CD14-positive monocyte (primary cell): ENCODE results near the gene CDH11. TPM values are rescaled to one million over a fixed set of nuclear protein-coding genes. Genes with fewer than 3 reads are reported as not detected.

Source experiments
- DNase-seq, 3 donors: peaks; one replicate each; pipeline ENCODE4 v3.0.0-alpha.2; 2011 to 2022
- H2AFZ ChIP-seq: 2 replicates; pipeline ENCODE4 v1.6.0; 2012; ENCODE audit warnings: mild to moderate bottlenecking, low read depth, low read length, inconsistent platforms; ENCODE audit not compliant: insufficient read depth, poor library complexity, severe bottlenecking
- H3K27ac ChIP-seq, 2 donors: 1 replicate in 1 of 2; 2 replicates in 1 of 2; pipeline ENCODE4 v1.5.1; 2012 to 2013; ENCODE audit warnings: low read length in 2 of 2, control low read depth in 1 of 2, inconsistent platforms in 1 of 2, low read depth in 1 of 2, mild to moderate bottlenecking in 1 of 2
- H3K27me3 ChIP-seq, 2 donors: one replicate each; pipeline versions ENCODE4 v1.6.0 to v1.6.1; 2011 to 2013; ENCODE audit warnings: low read length in 2 of 2; ENCODE audit not compliant: control insufficient read depth in 2 of 2, insufficient read depth in 2 of 2
- H3K36me3 ChIP-seq, 2 donors: replicated peaks in 1 of 2; 1 replicate in 1 of 2; 2 replicates in 1 of 2; pipeline versions ENCODE4 v1.5.1 to v1.6.1; 2012 to 2013; ENCODE audit warnings: low read length in 2 of 2, control low read depth in 1 of 2, inconsistent platforms in 1 of 2, mild to moderate bottlenecking in 1 of 2; ENCODE audit not compliant: insufficient read depth in 2 of 2, control insufficient read depth in 1 of 2
- H3K4me1 ChIP-seq, 2 donors: 1 replicate in 1 of 2; 2 replicates in 1 of 2; pipeline versions ENCODE4 v1.5.1 to v1.6.1; 2012 to 2013; ENCODE audit warnings: low read length in 2 of 2, control low read depth in 1 of 2, inconsistent platforms in 1 of 2, mild to moderate bottlenecking in 1 of 2, moderate library complexity in 1 of 2; ENCODE audit not compliant: insufficient read depth in 2 of 2, control insufficient read depth in 1 of 2
- H3K4me2 ChIP-seq: replicated peaks from 2 replicates; pipeline ENCODE3; 2012; ENCODE audit warnings: low read length, moderate library complexity, mild to moderate bottlenecking; ENCODE audit not compliant: poor library complexity, severe bottlenecking; ENCODE audit errors: extremely low read depth
- H3K4me3 ChIP-seq, 3 experiments: fragments of 200-600 bp in 1 of 3; sonication (generic) in 1 of 3; replicated peaks in 1 of 3; 1 replicate in 2 of 3; 2 replicates in 1 of 3; pipeline ENCODE4 v1.5.1; 2011 to 2013; ENCODE audit warnings: low read length in 3 of 3, mild to moderate bottlenecking in 3 of 3, control low read depth in 2 of 3, low read depth in 2 of 3, inconsistent platforms in 1 of 3, moderate library complexity in 1 of 3
- H3K79me2 ChIP-seq: 2 replicates; pipeline ENCODE4 v1.6.0; 2012; ENCODE audit warnings: mild to moderate bottlenecking, control low read depth, inconsistent platforms, low read length, moderate library complexity; ENCODE audit not compliant: insufficient read depth
- H3K9ac ChIP-seq: 2 replicates; pipeline ENCODE4 v1.6.0; 2017; ENCODE audit warnings: low read length, mild to moderate bottlenecking; ENCODE audit not compliant: insufficient read depth, poor library complexity, severe bottlenecking
- H3K9me3 ChIP-seq, 2 donors: replicated peaks in 1 of 2; 1 replicate in 1 of 2; 2 replicates in 1 of 2; pipeline versions ENCODE4 v1.5.1 to v1.6.1; 2012 to 2013; ENCODE audit warnings: low read length in 2 of 2, control low read depth in 1 of 2; ENCODE audit not compliant: control insufficient read depth in 1 of 2, insufficient read depth in 1 of 2
- H4K20me1 ChIP-seq: 2 replicates; pipeline ENCODE4 v1.6.0; 2012; ENCODE audit warnings: mild to moderate bottlenecking, low read length, control low read depth, moderate library complexity; ENCODE audit not compliant: insufficient read depth
- H3K27ac Mint-ChIP-seq, 7 donors: one replicate each; pipeline ENCODE4 v1.8.0; 2020; ENCODE audit warnings: mild to moderate bottlenecking in 7 of 7, mixed read lengths in 7 of 7, moderate library complexity in 6 of 7, inconsistent platforms in 2 of 7
- H3K27me3 Mint-ChIP-seq, 3 donors: one replicate each; pipeline ENCODE4 v1.8.0; 2021 to 2022; ENCODE audit warnings: low read depth in 3 of 3, mild to moderate bottlenecking in 3 of 3, mixed read lengths in 3 of 3, moderate library complexity in 3 of 3, inconsistent platforms in 1 of 3
- H3K36me3 Mint-ChIP-seq, 2 donors: one replicate each; pipeline ENCODE4 v1.8.0; 2020; ENCODE audit warnings: mixed read lengths in 2 of 2, inconsistent platforms in 1 of 2, mild to moderate bottlenecking in 1 of 2
- H3K4me1 Mint-ChIP-seq: one replicate; pipeline ENCODE4 v1.8.0; 2020; ENCODE audit warnings: mild to moderate bottlenecking, mixed read lengths
- H3K4me3 Mint-ChIP-seq, 2 donors: one replicate each; pipeline ENCODE4 v1.8.0; 2020; ENCODE audit warnings: mild to moderate bottlenecking in 2 of 2, mixed read lengths in 2 of 2, moderate library complexity in 1 of 2
- H3K9me3 Mint-ChIP-seq, 7 donors: one replicate each; pipeline ENCODE4 v1.8.0; 2020 to 2022; ENCODE audit warnings: mixed read lengths in 7 of 7, mild to moderate bottlenecking in 6 of 7, moderate library complexity in 6 of 7, inconsistent platforms in 2 of 7
- WGBS: methylation state at CpG from one replicate; pipeline ENCODE4 v1.1.5; 2013; ENCODE audit warnings: missing lambda C conversion rate; ENCODE audit not compliant: insufficient coverage; 5-methylcytosine and 5-hydroxymethylcytosine counted together
- intact Hi-C, 2 donors: fragments of 100-400 bp; cut with micrococcal nuclease; formaldehyde crosslinking; loops; one replicate each; pipeline versions ENCODE4 v1.15.0 to v1.15.1; 2023
- polyA plus RNA-seq, 3 donors: library from polyadenylated mRNA; depleted of rRNA in 1 of 3; unstranded in 2 of 3; stranded (reverse) in 1 of 3; fragments of 300-500 nt in 2 of 3; fragments of >200 nt in 1 of 3; fragmentation: Illumina TruSeq in 2 of 3; gene quantifications; 1 replicate in 2 of 3; 2 replicates in 1 of 3; pipeline ENCODE4 v1.2.3, GENCODE V29; 2012 to 2021
- TF ChIP-seq, protein P1 (sequence below): fragments of 200-600 bp; IDR thresholded peaks from one replicate; pipeline ENCODE4 v1.8.0; 2022; ENCODE audit warnings: antibody characterized with exemption, mild to moderate bottlenecking

CDH11 gene
- polyA plus RNA-seq, 3 donors, result not detected

DNA sequence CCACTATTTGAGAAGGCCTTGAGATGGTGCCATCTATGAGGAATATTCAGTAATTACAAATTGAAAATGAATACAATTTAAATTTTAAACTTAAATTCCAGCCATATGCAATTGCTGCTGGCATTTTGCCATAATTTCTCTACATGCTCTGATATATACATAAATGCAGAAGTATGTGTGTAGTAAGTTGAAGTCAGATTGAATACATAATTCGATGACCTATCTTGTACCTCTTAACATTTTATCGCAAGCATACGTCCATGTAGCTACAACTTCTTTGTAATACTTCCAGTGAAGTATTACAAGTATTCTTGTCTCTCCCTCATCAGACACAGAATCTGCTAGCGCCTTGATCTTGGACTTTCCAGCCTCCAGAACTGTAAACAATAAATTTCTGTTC, 26.0 kb downstream of the CDH11 start:
- H3K27ac Mint-ChIP-seq, result no peak overlapping the region
- Histone ChIP-seq H3K27me3 (no peaks in the 10 kb centered on the region), H3K4me1 (no peaks in the 10 kb centered on the region), H3K9me3 (no peaks in the 10 kb centered on the region), H2AFZ (no peak overlapping the region), H3K27ac (no peak overlapping the region), H3K9ac (no peak overlapping the region), H4K20me1 (no peaks in the 10 kb centered on the region), H3K4me2 (no peak overlapping the region), H3K79me2 (no peaks in the 10 kb centered on the region), H3K36me3 (no peaks in the 10 kb centered on the region), H3K4me3 (no peak overlapping the region)
- peaks cover 0 to 1% (median 0%) of the 10 kb centered on the region in 3 donors for H3K27me3 Mint-ChIP-seq
- intact Hi-C loops, result no loop called here
- no peak overlapping the region for H3K4me3 Mint-ChIP-seq
- no peaks in the 10 kb centered on the region for H3K36me3 Mint-ChIP-seq
- no peaks in the 10 kb centered on the region for H3K4me1 Mint-ChIP-seq
- WGBS, result no CpG with 5 or more reads among the region's 4 CpGs
- H3K9me3 Mint-ChIP-seq, result peaks cover 0 to 3% (median 2%) of the 10 kb centered on the region in 7 donors
- DNase-seq, result no peak
- TF ChIP-seq, protein P1, sequence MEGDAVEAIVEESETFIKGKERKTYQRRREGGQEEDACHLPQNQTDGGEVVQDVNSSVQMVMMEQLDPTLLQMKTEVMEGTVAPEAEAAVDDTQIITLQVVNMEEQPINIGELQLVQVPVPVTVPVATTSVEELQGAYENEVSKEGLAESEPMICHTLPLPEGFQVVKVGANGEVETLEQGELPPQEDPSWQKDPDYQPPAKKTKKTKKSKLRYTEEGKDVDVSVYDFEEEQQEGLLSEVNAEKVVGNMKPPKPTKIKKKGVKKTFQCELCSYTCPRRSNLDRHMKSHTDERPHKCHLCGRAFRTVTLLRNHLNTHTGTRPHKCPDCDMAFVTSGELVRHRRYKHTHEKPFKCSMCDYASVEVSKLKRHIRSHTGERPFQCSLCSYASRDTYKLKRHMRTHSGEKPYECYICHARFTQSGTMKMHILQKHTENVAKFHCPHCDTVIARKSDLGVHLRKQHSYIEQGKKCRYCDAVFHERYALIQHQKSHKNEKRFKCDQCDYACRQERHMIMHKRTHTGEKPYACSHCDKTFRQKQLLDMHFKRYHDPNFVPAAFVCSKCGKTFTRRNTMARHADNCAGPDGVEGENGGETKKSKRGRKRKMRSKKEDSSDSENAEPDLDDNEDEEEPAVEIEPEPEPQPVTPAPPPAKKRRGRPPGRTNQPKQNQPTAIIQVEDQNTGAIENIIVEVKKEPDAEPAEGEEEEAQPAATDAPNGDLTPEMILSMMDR, result no peak

DNA sequence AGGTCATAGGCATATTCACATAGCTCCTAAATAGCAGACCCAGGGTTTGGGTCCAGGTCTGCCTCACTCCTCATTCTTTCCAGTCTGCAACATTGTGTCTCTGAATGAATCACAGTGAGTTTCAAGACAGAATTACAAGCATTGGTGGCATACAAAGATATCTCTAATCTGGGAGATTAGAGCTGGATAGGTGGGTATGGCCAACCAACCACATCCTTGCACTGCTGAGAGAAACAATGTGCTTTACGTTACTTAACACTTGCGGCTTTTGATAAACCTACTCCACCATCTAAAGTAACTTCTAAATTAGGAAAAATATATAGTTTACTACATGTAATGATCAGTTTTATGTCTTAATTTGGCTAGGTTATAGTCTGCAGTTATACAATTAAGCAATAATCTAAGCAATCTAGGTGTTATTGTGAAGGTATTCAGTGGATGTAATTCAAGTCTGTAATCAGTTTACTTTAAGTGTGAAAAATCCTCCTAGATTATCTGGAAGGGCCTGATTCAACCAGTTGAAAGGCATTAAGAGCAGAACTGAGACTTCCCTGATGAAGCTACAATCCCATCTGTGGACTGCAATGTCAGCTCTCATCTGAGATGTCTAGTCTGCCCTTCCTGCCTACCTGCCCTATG, 26.7 kb downstream of the CDH11 start:
- TF ChIP-seq, protein P1, result no peak
- no peaks in the 10 kb centered on the region for H3K4me1 Mint-ChIP-seq
- no peaks in the 10 kb centered on the region for H3K79me2 ChIP-seq
- no peaks in the 10 kb centered on the region for H3K27me3 ChIP-seq
- WGBS, result no CpG with 5 or more reads among the region's 2 CpGs
- H3K27ac Mint-ChIP-seq, result no peak overlapping the region
- H3K4me3 Mint-ChIP-seq, result no peak overlapping the region
- H2AFZ ChIP-seq, result no peak overlapping the region
- no peaks in the 10 kb centered on the region for H4K20me1 ChIP-seq
- no peak overlapping the region for H3K27ac ChIP-seq
- no peak for DNase-seq
- no peaks in the 10 kb centered on the region for H3K36me3 Mint-ChIP-seq
- intact Hi-C loops, result no loop called here
- H3K4me1 ChIP-seq, result no peaks in the 10 kb centered on the region
- H3K9me3 ChIP-seq, result no peaks in the 10 kb centered on the region
- no peak overlapping the region for H3K9ac ChIP-seq
- peaks cover 0 to 1% (median 0%) of the 10 kb centered on the region in 3 donors for H3K27me3 Mint-ChIP-seq
- H3K4me2 ChIP-seq, result no peak overlapping the region
- no peak overlapping the region for H3K4me3 ChIP-seq
- H3K9me3 Mint-ChIP-seq, result peaks cover 0 to 3% (median 0%) of the 10 kb centered on the region in 7 donors
- no peaks in the 10 kb centered on the region for H3K36me3 ChIP-seq
